Measurements from ENCODE around the gene C16orf90. TPM values are rescaled to one million over a fixed set of nuclear protein-coding genes. Genes with fewer than 3 reads are reported as not detected.

Gene C16orf90
- polyA plus RNA-seq, 1 of the 3 experiments (the other 2 are of a cell fraction): not detected

DNA sequence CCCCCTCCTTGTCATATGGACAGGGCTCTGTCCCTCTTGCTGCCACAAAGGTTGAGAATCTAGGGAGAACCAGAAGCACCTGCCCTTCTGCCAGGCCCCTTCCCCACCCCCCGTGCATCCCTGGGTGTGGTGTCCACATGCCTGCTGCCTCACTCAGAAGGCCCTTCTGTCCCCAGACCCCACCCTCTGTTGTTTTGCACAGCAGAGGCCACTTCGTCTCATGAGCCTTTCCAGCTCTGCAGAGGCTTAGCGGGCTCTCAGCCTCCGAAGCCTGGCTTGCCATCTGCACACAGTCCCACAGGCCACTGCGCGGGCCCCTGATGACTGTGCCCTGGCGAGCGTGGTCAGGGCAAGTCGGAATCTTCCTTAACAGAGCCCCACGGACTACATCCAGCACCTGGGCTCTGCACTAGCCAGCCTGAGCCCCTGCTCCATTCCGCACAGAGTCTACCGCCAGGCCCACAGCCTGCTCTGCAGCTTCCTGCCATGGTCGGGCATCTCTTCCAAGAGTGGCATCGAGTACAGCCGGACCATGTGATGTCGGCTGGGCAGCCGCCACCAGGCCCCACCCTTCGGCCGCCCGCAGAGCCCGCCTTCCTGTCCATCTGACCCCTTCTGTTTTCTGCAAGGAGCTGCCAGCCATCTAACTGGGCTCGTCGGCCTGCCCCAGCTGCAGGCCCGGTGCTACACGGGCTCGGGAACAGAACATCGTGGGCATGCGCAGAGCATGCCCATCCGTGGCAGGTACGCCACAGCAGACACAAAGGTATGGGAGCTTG, 10.8 kb downstream of the C16orf90 start:
- Histone ChIP-seq H3K4me3 (ENCODE audit: low read depth in 2 of 2, low read length in 1 of 2) (no peak overlapping the region), H3K27me3 (ENCODE audit: insufficient read depth) (no peaks in the 10 kb centered on the region), H3K4me1 (ENCODE audit: control insufficient read depth in 1 of 2, insufficient read depth in 2 of 2, low read depth in 1 of 2, low read length in 1 of 2) (peaks cover 0 to 20% of the 10 kb centered on the region in 2 experiments; a peak in 1 of 4 replicates), H3K36me3 (replicated peaks in 1 of 2; ENCODE audit: control insufficient read depth in 1 of 2, insufficient read depth in 2 of 2, low read length in 1 of 2) (peaks cover 9 to 64% of the 10 kb centered on the region in 2 experiments), H3K4me2 (no peak overlapping the region), H3K79me2 (ENCODE audit: insufficient read depth) (peaks cover 20% of the 10 kb centered on the region), H3K9me2 (no peaks in the 10 kb centered on the region), H3K9me3 (no peaks in the 10 kb centered on the region), H3K9ac (no peak overlapping the region), H4K20me1 (ENCODE audit: insufficient read depth) (peaks cover 13% of the 10 kb centered on the region), H3K27ac (ENCODE audit: low read depth in 2 of 2, low read length in 1 of 2) (no peak overlapping the region), H2AFZ (ENCODE audit: low read depth) (no peak overlapping the region), H3F3A (replicated peaks; ENCODE audit: insufficient read depth) (no peaks in the 10 kb centered on the region)
- ChIA-PET CTCF (no interaction called here), POLR2A (no interaction called here)
- peak; percentile 9 for DNase-seq
- TF ChIP-seq MEF2A (IDR thresholded peaks at IDR 0.05; ENCODE audit: borderline replicate concordance, low read depth) (no peak), FOXM1 (IDR thresholded peaks at IDR 0.05; ENCODE audit: low read depth) (no peak), TCF12 (IDR thresholded peaks at IDR 0.05) (no peak), CHD2 (IDR thresholded peaks at IDR 0.05; ENCODE audit: low read length, partially characterized antibody) (no peak), SMC3 (IDR thresholded peaks at IDR 0.05; ENCODE audit: low read depth, low read length) (no peak), GATA2 (CRISPR knock-in tag; IDR thresholded peaks at IDR 0.05) (no peak), NRF1 (IDR thresholded peaks at IDR 0.05; ENCODE audit: low read depth, low read length) (no peak), MXI1 (IDR thresholded peaks at IDR 0.05; ENCODE audit: low read depth, low read length) (no peak), JUND (IDR thresholded peaks at IDR 0.05) (no peak), NFIC (IDR thresholded peaks at IDR 0.05; ENCODE audit: borderline replicate concordance) (no peak), POLR2AphosphoS5 (IDR thresholded peaks at IDR 0.05; ENCODE audit: low read depth, low read length) (no peak), RFX5 (IDR thresholded peaks at IDR 0.05; ENCODE audit: low read length) (no peak), YY1 (IDR thresholded peaks at IDR 0.05; ENCODE audit: low read depth) (no peak), EZH2phosphoT487 (IDR thresholded peaks at IDR 0.05; ENCODE audit: borderline replicate concordance, low read depth) (no peak)
- TF ChIP-seq, protein P1, sequence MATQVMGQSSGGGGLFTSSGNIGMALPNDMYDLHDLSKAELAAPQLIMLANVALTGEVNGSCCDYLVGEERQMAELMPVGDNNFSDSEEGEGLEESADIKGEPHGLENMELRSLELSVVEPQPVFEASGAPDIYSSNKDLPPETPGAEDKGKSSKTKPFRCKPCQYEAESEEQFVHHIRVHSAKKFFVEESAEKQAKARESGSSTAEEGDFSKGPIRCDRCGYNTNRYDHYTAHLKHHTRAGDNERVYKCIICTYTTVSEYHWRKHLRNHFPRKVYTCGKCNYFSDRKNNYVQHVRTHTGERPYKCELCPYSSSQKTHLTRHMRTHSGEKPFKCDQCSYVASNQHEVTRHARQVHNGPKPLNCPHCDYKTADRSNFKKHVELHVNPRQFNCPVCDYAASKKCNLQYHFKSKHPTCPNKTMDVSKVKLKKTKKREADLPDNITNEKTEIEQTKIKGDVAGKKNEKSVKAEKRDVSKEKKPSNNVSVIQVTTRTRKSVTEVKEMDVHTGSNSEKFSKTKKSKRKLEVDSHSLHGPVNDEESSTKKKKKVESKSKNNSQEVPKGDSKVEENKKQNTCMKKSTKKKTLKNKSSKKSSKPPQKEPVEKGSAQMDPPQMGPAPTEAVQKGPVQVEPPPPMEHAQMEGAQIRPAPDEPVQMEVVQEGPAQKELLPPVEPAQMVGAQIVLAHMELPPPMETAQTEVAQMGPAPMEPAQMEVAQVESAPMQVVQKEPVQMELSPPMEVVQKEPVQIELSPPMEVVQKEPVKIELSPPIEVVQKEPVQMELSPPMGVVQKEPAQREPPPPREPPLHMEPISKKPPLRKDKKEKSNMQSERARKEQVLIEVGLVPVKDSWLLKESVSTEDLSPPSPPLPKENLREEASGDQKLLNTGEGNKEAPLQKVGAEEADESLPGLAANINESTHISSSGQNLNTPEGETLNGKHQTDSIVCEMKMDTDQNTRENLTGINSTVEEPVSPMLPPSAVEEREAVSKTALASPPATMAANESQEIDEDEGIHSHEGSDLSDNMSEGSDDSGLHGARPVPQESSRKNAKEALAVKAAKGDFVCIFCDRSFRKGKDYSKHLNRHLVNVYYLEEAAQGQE (IDR thresholded peaks at IDR 0.05; ENCODE audit: low read depth, low read length): no peak
- TF ChIP-seq, protein P2, sequence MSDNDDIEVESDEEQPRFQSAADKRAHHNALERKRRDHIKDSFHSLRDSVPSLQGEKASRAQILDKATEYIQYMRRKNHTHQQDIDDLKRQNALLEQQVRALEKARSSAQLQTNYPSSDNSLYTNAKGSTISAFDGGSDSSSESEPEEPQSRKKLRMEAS (IDR thresholded peaks at IDR 0.05; ENCODE audit: low read depth): no peak
- TF ChIP-seq, protein P3, sequence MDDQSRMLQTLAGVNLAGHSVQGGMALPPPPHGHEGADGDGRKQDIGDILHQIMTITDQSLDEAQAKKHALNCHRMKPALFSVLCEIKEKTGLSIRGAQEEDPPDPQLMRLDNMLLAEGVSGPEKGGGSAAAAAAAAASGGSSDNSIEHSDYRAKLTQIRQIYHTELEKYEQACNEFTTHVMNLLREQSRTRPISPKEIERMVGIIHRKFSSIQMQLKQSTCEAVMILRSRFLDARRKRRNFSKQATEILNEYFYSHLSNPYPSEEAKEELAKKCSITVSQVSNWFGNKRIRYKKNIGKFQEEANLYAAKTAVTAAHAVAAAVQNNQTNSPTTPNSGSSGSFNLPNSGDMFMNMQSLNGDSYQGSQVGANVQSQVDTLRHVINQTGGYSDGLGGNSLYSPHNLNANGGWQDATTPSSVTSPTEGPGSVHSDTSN (IDR thresholded peaks at IDR 0.05): no peak
- TF ChIP-seq, protein P4, sequence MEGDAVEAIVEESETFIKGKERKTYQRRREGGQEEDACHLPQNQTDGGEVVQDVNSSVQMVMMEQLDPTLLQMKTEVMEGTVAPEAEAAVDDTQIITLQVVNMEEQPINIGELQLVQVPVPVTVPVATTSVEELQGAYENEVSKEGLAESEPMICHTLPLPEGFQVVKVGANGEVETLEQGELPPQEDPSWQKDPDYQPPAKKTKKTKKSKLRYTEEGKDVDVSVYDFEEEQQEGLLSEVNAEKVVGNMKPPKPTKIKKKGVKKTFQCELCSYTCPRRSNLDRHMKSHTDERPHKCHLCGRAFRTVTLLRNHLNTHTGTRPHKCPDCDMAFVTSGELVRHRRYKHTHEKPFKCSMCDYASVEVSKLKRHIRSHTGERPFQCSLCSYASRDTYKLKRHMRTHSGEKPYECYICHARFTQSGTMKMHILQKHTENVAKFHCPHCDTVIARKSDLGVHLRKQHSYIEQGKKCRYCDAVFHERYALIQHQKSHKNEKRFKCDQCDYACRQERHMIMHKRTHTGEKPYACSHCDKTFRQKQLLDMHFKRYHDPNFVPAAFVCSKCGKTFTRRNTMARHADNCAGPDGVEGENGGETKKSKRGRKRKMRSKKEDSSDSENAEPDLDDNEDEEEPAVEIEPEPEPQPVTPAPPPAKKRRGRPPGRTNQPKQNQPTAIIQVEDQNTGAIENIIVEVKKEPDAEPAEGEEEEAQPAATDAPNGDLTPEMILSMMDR (IDR thresholded peaks at IDR 0.05): no peak
- TF ChIP-seq, protein P5, sequence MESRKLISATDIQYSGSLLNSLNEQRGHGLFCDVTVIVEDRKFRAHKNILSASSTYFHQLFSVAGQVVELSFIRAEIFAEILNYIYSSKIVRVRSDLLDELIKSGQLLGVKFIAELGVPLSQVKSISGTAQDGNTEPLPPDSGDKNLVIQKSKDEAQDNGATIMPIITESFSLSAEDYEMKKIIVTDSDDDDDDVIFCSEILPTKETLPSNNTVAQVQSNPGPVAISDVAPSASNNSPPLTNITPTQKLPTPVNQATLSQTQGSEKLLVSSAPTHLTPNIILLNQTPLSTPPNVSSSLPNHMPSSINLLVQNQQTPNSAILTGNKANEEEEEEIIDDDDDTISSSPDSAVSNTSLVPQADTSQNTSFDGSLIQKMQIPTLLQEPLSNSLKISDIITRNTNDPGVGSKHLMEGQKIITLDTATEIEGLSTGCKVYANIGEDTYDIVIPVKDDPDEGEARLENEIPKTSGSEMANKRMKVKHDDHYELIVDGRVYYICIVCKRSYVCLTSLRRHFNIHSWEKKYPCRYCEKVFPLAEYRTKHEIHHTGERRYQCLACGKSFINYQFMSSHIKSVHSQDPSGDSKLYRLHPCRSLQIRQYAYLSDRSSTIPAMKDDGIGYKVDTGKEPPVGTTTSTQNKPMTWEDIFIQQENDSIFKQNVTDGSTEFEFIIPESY (IDR thresholded peaks at IDR 0.05; ENCODE audit: borderline replicate concordance, low read depth): no peak
- TF ChIP-seq, protein P6, sequence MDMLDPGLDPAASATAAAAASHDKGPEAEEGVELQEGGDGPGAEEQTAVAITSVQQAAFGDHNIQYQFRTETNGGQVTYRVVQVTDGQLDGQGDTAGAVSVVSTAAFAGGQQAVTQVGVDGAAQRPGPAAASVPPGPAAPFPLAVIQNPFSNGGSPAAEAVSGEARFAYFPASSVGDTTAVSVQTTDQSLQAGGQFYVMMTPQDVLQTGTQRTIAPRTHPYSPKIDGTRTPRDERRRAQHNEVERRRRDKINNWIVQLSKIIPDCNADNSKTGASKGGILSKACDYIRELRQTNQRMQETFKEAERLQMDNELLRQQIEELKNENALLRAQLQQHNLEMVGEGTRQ (IDR thresholded peaks at IDR 0.05; ENCODE audit: borderline replicate concordance, low read depth, low read length): no peak
- 92% methylated on average over 16 of the region's 30 CpGs for WGBS (ENCODE audit: low lambda C conversion rate)

All from SK-N-SH (cell line).